HepG2 (cell line): ENCODE results near the gene COPE. TPM values are rescaled to one million over a fixed set of nuclear protein-coding genes. Genes with fewer than 3 reads are reported as not detected.

ENCODE experiments used
- ARID3A ChIP-seq: IDR thresholded peaks from 2 replicates; pipeline ENCODE4 v1.6.1; 2012; ENCODE audit warnings: low read depth, low read length, improper control_type of control experiment
- BCLAF1 ChIP-seq: fragments of 450-650 bp; IDR thresholded peaks from 2 replicates; pipeline ENCODE4 v1.6.1; 2017; ENCODE audit warnings: mild to moderate bottlenecking
- HNF4A ChIP-seq: sonication (generic); formaldehyde crosslinking; IDR thresholded peaks from 2 replicates; pipeline ENCODE4 v1.4.0; 2020; ENCODE audit warnings: missing genetic modification reagents
- HNF4G ChIP-seq, 2 experiments: sonication (generic) in 1 of 2; formaldehyde crosslinking in 1 of 2; IDR thresholded peaks; 2 replicates each; pipeline versions ENCODE4 v1.4.0 to v1.6.1; 2011 to 2020; ENCODE audit warnings: borderline replicate concordance in 2 of 2, low read depth in 2 of 2, mild to moderate bottlenecking in 2 of 2, low read length in 1 of 2, missing genetic modification reagents in 1 of 2, moderate library complexity in 1 of 2
- HNRNPL ChIP-seq: fragments of 200-400 bp; formaldehyde crosslinking; IDR thresholded peaks from 2 replicates; pipeline ENCODE4 v1.6.1; 2017; ENCODE audit warnings: mild to moderate bottlenecking, low read depth, low read length
- MATR3 ChIP-seq: sonication (generic); formaldehyde crosslinking; IDR thresholded peaks from 2 replicates; pipeline ENCODE4 v1.4.0; 2020; ENCODE audit warnings: missing genetic modification reagents
- MTA1 ChIP-seq: sonication (generic); formaldehyde crosslinking; IDR thresholded peaks from 2 replicates; pipeline ENCODE4 v1.4.0; 2020; ENCODE audit warnings: missing genetic modification reagents, mild to moderate bottlenecking, borderline replicate concordance
- NR2F1 ChIP-seq, 2 experiments: fragments of 450-650 bp in 1 of 2; formaldehyde crosslinking in 1 of 2; IDR thresholded peaks; 2 replicates each; pipeline versions ENCODE4 v1.5.0 to v1.6.1; 2016 to 2020; ENCODE audit warnings: mild to moderate bottlenecking in 1 of 2, missing compliant biosample characterization in 1 of 2, missing genetic modification reagents in 1 of 2, moderate library complexity in 1 of 2
- NR2F2 ChIP-seq: IDR thresholded peaks from 2 replicates; pipeline ENCODE4 v1.6.1; 2012; ENCODE audit warnings: low read depth, inconsistent platforms, borderline replicate concordance
- NR2F6 ChIP-seq, 2 experiments: IDR thresholded peaks; 2 replicates each; pipeline ENCODE4 v1.6.1; 2016; ENCODE audit warnings: antibody characterized with exemption in 1 of 2, mild to moderate bottlenecking in 1 of 2
- POLR2G ChIP-seq: fragments of 200-400 bp; formaldehyde crosslinking; IDR thresholded peaks from 2 replicates; pipeline ENCODE4 v1.6.1; 2018; ENCODE audit warnings: mild to moderate bottlenecking, low read depth, low read length, moderate library complexity
- RBM22 ChIP-seq: fragments of 200-400 bp; formaldehyde crosslinking; optimal IDR thresholded peaks from 2 replicates; pipeline ENCODE3; 2017; ENCODE audit warnings: mild to moderate bottlenecking, low read length, moderate library complexity
- ZNF720 ChIP-seq: sonication (generic); formaldehyde crosslinking; IDR thresholded peaks from 2 replicates; pipeline ENCODE4 v1.4.0; 2020; ENCODE audit warnings: missing genetic modification reagents
- ZNF740 ChIP-seq: sonication (generic); formaldehyde crosslinking; IDR thresholded peaks from 2 replicates; pipeline ENCODE4 v1.4.0; 2020; ENCODE audit warnings: missing genetic modification reagents
- ZNF761 ChIP-seq: sonication (generic); formaldehyde crosslinking; conservative IDR thresholded peaks from 2 replicates; pipeline ENCODE4 v1.4.0; 2020; ENCODE audit warnings: mild to moderate bottlenecking, missing genetic modification reagents
- ZNF816 ChIP-seq: sonication (generic); formaldehyde crosslinking; IDR thresholded peaks from 2 replicates; pipeline ENCODE4 v1.8.0; 2022; ENCODE audit warnings: missing genetic modification reagents, mild to moderate bottlenecking, borderline replicate concordance
- polyA plus RNA-seq, 8 experiments: library from polyadenylated mRNA; depleted of rRNA in 3 of 8; stranded (reverse) in 7 of 8; unstranded in 1 of 8; fragments of >200 nt; fragmentation: Illumina TruSeq in 4 of 8; extraction: Trizol in 4 of 8; gene quantifications; 2 replicates each; pipeline versions ENCODE4 v1.2.1 to v1.2.3, GENCODE V29; 2011 to 2016; ENCODE audit warnings: low read depth in 4 of 8, missing spikeins in 1 of 8, mixed read lengths in 1 of 8; ENCODE audit not compliant: insufficient read depth in 1 of 8
- total RNA-seq, 5 experiments: library from RNA; depleted of rRNA; stranded (reverse); fragments of >200 nt; fragmentation: Illumina TruSeq; extraction: Trizol; gene quantifications; 2 replicates each; pipeline ENCODE4 v1.2.3, GENCODE V29; 2016; ENCODE audit warnings: low read depth in 1 of 5

COPE gene
- total and polyA plus RNA-seq, 2 of the 13 experiments (the other 11 are each of a cell fraction or from before 2014, with no cell fraction given): 189 to 205 TPM

- TF ChIP-seq HNRNPL (peak; percentile 96), ZNF816 (CRISPR knock-in tag) (no peak), NR2F6 (IDR thresholded peaks at IDR 0.05) (peak; percentile 72), NR2F6 (CRISPR knock-in tag; IDR thresholded peaks at IDR 0.05) (peak; percentile 66), ARID3A (no peak), MTA1 (CRISPR knock-in tag) (0 out of 2 replicates have a peak, but pooled peaks have one; percentile 28), ZNF720 (CRISPR knock-in tag) (no peak), POLR2G (0 out of 2 replicates have a peak, but pooled peaks have one; percentile 36), BCLAF1 (no peak), MATR3 (CRISPR knock-in tag) (no peak), ZNF761 (CRISPR knock-in tag) (no peak), NR2F2 (peak; percentile 62), NR2F1 (CRISPR knock-in tag; IDR thresholded peaks at IDR 0.05) (peak in 1 of 2 experiments; percentile 43; a peak in 1 of 4 replicates), HNF4A (CRISPR knock-in tag) (peak; percentile 68; the same call in 1 of the 2 replicates), RBM22 (peak; percentile 58), HNF4G (IDR thresholded peaks at IDR 0.05; ENCODE audit: borderline replicate concordance, low read depth, low read length) (peak; percentile 52; the same call in 1 of the 2 replicates), HNF4G (CRISPR knock-in tag; IDR thresholded peaks at IDR 0.05; ENCODE audit: borderline replicate concordance, low read depth) (no peak), ZNF740 (CRISPR knock-in tag) (no peak)
Observed at GRCh38 chr19:18898607-18899408, 20.4 kb downstream of the COPE start (continued).
